ENCODE data around the gene B4GALT2.

The B4GALT2 gene

DNA sequence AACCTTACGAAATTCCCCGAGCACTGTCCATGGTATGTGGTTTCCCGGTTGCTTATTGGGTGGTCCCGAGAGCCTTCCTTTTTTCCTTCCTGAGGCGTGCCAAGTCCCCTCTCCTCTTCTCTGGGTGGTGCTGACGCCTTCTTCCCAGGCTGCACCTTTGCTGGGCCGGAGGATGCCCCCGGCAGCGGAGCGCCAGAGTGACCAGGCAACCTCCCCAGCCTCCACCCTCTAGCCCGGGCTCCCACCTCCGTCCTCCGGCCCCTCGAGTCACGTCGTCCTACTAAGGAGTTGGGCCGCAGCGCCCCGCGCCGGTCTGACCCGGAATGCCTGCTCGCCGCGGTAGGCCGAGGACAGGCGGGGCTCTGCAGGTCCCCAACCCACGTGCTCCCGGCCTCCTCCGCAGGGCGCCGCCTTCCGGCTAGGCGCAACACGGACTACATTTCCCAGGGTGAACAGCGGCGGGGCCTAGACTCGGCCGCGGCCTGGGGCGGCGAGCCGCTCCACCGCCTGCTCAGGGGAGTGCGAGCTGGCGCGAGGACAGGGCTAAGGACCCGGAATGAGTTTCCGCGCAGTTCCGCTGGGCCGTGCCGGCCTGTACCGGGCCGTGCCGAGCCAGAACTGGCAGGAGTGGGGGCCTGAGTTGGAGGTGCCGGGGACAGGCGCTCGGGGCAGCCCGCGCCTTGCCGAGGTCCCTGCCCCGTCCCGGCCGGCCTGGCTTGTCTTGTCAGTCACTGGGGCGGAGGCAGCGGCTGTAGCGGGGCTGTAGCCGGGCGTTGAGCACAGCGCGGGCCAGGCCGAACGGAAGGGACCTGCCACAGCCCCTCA, 32.6 kb upstream of the B4GALT2 start, which contains the start of gene IPO13:
Gene IPO13, plus strand, starts transcription at position 715 of the 825 bp plus-strand sequence. CDS start 651 bp downstream, outside the sequence.
- peak; percentile 80 to 91 for DNase-seq (ENCODE audit: low read depth in 2 of 2)

DNA sequence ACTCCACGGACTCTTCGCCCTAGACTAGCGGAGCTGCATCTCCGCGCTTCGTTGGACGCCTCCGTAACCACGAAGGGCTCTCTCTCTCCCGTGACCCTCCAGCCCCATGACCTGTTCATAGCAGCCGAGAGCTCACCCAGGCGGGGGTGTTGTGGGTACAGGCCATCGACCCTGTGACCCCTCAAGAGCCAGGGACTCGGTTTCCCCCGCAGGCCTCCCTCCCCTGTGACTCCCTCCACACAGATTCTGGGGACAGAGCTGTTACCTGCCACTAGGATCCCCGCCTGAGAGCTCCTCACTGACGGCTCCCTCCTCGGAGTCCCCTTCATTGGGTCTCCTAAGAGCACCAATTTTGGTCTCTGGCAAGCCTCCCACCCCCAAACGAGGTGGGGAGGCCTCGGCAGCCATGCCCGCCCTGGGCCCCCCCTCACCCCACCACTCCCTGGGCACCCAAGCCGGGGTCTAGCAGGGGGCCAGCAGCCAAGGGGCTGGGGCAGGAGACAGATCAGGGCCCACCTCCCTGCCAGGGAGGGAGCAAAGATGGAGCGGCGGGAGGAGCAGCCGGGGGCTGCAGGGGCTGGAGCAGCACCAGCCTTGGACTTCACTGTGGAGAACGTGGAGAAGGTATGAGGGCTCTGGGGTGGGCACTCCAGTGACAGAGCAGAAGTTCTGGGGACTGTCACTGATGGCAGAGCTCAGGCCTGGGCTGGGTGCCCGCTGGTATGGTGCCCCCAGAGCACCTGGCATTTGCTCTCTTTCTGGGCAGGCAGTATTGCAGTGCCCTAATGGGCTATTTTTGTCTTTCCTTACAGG, 31.7 kb upstream of the B4GALT2 start:
- no peak for DNase-seq (ENCODE audit: low read depth in 2 of 2)

DNA sequence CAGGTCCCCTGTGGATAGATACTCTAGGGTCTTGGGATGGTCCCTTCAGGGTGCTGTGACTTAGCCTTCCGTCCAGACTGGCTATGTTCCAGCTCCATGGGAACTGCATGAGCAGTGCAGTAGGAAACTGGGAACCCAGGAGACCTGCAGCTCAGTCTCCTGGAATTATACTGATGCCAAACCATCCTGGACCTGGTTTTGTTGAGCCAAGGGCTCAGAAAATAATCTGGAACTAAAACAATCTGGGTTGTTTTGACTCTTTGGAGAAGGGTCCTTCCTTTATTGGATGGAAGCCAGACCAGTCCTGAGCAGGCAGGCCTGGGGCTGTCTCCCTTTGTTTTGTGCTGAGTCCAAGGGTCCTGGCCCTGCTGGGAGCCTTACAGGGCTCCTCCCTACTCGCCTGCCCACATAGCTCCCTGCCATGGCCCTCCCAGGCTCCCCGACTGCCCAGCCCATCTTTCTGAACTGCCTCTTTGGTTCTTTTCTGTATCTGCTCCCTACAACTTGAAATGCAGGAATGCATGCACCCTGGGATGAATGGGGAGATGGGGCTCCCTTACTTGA, 31.1 kb upstream of the B4GALT2 start:
- DNase-seq (ENCODE audit: low read depth in 2 of 2): no peak

DNA sequence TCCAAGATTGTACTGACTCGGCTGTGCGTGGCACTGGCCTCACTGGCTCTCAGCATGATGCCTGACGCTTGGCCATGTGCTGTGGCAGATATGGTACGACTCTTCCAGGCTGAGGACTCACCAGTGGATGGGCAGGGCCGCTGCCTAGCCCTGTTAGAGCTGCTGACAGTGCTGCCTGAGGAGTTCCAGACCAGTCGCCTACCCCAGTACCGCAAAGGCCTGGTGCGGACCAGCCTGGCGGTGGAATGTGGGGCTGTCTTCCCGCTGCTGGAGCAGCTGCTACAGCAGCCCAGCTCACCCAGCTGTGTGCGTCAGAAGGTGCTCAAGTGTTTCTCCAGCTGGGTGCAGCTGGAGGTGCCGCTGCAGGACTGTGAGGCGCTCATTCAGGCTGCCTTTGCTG, 29.3 kb upstream of the B4GALT2 start:
- no peak for DNase-seq (ENCODE audit: low read depth in 2 of 2)

DNA sequence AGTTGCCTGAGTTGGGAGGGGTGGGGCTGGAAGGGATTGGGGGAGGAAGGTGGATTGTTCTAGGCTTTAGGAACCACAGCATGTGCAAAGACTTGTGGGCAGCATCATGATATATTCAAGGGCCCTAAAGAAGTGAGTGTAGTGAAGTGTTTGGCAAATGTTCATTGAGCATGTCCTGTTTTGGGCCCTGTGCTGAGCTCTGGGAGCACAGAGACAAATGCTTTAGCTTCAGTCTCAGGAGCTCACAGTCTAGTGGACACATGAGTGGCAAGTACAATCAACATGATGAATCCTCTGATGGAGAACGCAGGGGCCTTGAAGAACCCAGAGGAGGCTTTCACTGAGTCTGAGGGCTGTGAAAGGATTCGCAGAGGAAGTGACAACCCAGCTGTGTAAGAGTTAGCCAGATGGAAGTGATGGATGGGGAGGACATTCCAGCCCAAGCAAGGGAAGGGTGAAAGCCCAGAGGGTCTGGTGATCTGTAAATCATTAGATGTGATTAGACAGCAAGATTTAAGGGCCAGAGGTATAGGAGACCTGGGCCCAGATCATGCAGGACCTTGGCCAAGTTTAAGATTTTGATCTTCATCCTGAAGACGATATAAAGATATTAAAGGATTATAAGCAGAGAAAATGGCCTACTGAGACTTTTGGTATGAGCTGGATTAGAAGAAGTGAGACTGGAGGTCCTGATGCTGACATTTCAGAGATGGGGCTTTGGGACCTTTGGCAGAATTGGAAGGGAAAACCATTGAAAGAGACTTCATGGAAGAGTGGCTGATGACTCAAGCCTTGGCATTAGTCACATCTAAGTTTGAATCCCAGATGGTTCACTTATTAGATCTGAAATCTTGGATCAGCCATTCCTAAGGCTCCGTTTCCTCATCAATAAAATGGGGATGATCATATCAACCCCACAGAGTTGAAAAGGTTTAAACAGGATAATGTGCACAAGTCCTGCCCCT, 27.7 kb upstream of the B4GALT2 start:
- DNase-seq (ENCODE audit: low read depth in 2 of 2): no peak

DNA sequence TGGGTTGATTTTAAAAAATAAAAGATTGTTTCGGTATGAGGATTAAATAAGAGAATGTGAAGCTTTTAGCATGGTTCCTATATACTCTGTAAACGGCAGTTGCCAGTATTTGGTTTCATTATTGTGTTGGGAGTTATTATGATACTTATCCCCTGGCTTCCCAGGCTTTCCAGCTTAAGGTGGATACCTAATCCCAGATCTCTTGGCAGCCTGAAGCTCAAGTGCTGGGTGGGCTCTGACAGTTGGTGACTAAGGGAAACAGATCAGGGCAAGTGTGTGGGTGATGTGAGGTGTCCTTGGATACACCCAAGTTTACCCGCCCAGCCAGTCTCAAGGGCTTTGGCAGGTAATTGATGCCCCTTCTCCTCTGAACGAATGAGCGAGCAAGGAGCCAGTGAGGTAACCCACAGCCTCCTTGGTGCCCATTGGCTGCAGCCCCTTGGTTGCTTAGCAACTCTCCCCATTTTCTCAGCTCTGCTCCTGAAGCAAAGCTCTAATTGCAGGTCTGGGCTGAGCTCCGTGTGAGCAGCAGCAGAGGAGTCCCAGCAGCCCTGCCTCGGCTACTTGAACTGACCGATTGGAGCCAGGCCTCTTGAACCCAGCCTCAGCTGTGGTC, 26.2 kb upstream of the B4GALT2 start:
- DNase-seq (ENCODE audit: low read depth in 2 of 2): no peak

DNA sequence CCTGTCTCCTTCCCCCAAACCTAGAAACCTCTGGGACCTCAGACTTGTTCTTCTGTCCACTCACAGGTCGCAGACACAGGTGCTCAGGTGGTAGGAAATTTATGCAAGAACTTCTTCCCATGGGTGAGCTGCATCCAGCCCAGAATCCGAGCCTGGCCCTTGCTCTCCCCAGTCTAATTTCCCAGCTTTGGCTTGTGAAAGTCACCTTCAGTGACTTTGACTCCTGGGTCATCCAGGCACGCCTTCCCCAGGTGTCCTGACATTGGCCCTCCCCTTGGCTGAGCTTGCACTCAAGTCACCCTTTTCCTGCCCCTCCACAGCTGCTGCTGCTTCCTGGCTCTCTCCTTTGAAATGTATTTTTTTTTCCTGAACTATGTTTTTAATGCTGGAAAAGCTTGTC, 25.6 kb upstream of the B4GALT2 start:
- DNase-seq (ENCODE audit: low read depth in 2 of 2): no peak

DNA sequence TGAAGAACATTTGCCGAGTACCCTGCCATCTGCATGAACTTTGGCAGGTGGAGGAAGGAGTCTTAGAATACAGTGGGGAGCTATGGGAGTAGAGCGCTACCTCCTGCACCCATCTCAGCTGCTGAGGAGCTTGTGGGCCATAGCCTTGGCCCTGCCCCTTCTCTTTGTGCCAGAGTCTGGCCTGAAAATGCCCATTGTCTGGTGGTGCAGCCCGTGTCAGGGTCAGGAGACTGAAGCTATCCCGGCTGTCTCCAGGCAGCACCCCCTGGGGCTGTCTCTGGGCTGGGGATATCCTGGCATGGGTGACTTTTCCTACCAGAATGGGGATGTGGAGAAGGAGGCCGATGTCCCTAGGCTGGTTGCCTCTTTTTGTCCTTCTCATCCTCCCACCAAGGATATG, 25.0 kb upstream of the B4GALT2 start:
- no peak for DNase-seq (ENCODE audit: low read depth in 2 of 2)

DNA sequence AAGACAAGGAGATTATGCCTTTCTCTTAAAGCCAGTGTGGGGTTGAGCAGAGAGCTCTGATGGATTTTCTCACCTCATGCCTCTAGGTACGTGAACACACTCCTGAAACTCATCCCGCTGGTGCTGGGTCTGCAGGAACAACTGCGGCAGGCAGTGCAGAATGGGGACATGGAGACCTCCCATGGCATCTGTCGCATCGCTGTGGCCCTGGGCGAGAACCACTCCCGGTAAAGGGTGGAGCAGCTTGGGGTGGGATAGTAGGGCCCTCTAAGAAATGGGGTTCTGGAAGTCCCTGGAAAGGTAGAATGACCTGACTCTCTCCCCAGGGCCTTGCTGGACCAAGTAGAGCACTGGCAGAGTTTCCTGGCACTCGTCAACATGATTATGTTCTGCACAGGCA, 22.8 kb upstream of the B4GALT2 start:
- no peak for DNase-seq (ENCODE audit: low read depth in 2 of 2)

DNA sequence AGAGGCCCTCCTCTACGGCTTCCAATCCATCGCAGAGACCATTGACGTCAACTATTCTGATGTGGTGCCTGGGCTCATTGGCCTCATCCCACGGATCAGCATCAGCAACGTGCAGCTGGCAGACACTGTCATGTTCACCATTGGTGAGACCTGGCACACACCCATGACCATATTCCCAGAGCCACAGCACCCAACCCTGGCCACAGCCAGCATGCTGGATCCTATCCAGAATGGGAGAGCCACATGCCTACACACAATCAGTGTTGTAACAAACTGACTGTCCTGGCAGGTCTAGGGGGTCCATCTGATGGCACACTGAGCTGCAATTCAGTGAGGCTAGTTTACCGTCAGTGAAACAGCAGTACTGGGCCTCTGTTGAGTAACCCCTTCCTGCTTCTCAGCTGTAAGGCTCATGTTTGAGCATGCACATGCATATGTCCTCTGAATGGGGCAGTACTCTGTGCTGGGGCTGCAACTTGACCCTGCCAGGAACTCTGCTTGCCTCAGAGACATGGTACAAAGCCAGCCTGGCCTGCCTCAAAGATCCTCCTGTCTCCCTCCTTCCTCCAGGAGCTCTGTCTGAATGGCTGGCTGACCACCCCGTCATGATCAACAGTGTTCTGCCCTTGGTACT, 21.5 kb upstream of the B4GALT2 start:
- DNase-seq (ENCODE audit: low read depth in 2 of 2): no peak

DNA sequence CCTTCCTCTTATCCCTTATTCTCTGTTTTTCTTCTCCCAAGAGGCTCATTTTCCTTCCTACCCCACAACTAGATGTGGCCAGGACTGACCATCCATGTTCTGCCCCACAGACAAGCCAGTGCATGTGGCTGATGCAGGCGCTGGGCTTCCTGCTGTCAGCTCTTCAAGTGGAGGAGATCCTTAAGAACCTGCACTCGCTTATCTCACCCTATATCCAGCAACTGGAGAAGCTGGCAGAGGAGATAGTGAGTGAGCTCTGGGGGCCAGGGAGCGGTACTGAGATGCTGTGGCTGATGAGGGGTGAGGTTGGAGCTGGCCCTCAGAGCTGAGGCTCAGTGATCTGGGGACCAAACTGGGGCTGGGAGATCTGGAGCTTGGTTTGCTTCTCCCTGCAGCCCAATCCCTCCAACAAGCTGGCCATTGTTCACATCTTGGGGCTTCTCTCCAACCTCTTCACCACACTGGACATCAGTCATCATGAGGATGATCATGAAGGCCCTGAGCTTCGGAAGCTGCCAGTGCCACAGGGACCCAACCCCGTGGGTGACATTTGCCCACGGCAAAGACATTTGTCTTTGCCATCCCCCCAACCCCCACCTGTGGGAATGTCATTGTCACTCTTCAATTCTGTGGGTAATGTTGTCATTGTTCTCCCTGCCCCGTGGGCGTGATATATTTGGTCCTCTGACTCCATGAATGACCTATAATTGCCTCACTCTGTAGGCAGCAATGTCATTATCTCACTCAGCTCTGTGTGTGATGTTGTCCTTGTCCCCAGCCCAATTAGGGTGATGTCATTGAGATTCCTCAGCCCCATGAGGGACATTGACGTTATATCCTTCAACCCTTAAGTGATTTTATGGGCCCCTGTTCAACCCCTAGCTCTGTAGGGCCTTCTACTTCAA, 20.4 kb upstream of the B4GALT2 start:
- no peak for DNase-seq (ENCODE audit: low read depth in 2 of 2)

DNA sequence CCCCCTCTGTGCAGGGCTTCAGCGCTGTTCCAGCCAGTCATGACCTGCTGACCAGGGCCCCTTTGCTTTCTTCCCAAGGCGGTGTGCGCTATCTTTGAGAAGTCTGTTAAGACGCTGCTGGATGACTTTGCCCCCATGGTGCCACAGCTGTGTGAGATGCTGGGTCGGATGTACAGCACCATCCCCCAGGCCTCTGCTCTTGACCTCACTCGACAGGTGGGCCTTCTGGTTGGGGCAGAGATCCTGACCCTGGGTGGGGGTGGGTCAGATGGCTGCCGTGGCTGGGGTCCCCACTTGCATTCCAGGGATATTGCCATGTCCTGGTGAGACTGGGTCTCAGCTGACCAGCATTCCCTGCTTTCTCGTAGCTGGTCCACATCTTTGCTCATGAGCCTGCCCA, 18.2 kb upstream of the B4GALT2 start:
- DNase-seq (ENCODE audit: low read depth in 2 of 2): no peak

DNA sequence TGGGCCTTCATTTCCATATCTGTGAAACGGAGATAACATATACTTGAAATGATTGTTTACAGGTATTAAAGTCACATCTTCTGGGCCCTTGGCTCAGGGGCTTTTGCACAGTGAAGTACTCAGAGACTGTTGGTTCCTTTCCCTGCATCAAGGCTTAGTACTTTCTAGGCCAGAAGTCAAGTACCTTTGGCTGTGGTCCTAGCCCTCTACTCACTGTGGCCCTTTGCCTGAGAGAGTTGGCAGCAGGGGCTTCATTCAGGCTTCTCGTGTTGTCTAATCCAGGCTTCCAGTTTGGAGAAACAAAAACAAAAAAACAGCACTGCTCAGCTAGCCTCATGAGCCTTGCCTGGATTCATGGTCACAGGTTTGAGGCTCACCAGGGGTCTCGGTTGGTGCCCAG, 17.3 kb upstream of the B4GALT2 start:
- no peak for DNase-seq (ENCODE audit: low read depth in 2 of 2)

DNA sequence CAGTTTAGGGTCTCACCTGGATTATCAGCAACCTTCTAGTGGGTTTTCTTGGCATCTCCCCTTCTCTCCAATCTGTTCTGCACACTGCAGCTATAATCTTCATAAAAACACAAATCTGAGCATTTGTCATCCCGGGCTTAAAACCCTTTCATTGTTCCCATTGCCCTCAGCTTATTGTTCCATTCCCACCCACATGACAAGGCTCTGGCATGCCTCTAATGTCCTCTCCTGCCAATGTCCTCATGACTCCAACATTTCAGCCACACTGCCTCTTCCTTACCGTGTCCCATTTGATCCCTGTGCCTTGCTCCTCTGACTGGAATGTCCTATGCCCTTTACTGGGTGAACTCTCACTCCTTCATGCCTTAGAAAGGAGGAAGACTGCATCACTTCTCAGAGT, 16.7 kb upstream of the B4GALT2 start:
- no peak for DNase-seq (ENCODE audit: low read depth in 2 of 2)

DNA sequence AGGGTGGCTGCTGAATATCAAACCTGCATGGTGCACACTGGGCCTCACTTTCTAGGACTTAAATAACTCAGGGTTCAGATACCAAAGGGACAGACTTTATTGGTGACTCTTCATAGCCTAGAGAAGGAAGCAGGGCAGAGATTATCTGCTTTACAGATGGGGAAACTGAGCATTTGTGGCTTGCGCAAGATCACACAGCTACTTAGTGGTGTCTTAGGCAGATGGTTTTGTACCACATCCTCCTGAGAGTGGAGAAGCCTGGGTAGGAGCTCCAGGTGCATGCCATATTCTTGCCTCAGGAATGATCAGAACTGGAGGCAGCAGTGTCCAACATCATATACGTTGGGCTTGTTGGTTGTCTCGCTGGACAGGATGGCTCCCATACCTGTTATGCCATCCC, 16.0 kb upstream of the B4GALT2 start:
- no peak for DNase-seq (ENCODE audit: low read depth in 2 of 2)

DNA sequence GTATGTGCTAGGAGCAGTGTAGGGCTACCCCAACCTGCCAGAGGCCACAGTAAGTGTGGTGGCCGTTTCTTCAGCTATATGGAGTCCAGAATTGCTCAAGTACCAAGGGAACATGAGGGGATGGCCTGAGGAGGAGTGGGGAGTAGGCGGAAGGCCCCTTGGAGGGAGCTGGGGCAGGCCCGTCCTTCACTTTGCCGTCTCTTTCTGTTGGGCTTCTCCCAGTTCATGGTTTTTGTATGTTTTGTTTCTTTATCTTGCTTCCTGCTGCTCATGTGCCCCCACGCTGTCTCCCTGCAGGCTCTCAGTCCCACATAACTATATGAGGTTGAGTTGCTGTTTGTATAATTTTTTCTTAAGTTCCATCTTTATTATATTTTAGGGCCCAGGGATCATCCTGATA, 15.1 kb upstream of the B4GALT2 start:
- no peak for DNase-seq (ENCODE audit: low read depth in 2 of 2)

DNA sequence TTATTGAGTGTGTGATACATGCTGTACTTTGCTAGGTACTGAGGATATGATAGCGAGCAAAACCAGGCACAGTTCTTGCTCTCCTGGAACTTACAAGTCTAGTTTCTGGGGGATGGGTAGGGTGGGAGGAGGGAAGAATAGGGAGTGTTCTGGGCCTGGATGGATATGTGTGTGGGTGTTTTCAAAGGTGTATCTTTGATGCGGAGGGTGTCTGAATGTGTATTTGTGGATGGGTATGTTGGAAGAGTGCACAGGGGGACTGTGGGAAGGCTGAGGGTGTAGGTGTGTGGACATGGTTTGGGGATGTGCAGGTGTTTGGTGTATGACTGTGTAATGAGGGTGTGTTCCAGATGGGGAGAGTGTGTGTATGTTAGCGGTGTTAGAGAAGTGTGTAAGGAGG, 13.7 kb upstream of the B4GALT2 start:
- DNase-seq (ENCODE audit: low read depth in 2 of 2): no peak

DNA sequence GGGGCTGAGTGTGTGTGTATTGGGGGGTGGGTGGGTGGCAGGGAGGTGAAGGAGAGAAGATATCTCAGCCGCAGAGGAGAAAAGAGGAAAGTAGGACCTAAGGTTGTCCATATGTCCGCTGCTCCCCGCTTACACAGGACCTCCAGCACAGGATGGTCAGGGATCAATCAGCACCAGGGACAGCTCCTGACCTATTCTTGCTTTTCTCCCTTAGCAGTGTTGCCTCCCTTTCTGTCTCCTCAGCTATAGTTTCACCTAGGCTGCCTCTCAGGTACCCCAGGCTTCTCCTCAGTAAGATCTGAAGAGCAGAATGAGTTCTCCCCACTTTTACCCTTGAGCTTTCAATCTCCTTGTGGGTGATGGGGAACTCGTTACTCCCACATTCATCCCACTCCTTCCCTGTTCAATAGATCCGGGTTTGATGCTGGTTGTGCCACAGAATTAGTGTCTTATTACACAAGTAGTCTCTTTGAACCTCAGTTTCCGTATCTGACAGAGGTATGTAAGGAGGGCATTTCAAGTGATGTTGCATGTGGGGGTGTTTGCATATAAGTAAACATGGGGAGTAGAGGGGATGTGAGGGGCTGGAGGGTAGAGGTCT, 10.6 kb upstream of the B4GALT2 start:
- DNase-seq (ENCODE audit: low read depth in 2 of 2): no peak

DNA sequence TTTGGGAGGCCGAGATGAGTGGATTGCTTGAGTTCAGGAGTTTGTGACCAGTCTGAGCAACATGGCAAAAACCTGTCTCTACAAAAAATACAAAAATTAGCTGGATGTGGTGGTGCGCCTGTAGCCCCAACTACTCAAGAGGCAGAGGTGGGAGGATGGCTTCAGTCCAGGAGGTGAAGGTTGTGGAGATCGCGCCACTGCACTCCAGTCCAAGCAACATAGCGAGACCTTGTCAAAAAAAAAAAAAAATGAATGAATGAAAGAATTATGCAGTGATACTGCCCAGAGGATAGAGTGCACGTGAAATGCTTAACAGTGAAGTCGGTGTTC, 9.6 kb upstream of the B4GALT2 start:
- DNase-seq (ENCODE audit: low read depth in 2 of 2): no peak

Data from stimulated activated CD4-positive, alpha-beta T cell treated with anti-CD3 and anti-CD28 coated beads, Interleukin-1b, Interleukin-23, amount 100 ng/mL, for 1 hour (primary cell).